ENCODE measurements around the gene UBE2E2. TPM values are rescaled to one million over a fixed set of nuclear protein-coding genes. Genes with fewer than 3 reads are reported as not detected.

Gene UBE2E2
- total RNA-seq, 1 donor from 2014 or later: 89.8 TPM

GRCh38 chr3:23316924-23317323 is 113.8 kb downstream of the UBE2E2 start:
- peaks cover 7% of the 10 kb centered on the region for H3K9me3 Mint-ChIP-seq
- DNase-seq (ENCODE audit: low spot score): no peak
- TF ChIP-seq EZH2 (IDR thresholded peaks at IDR 0.05) (no peak), EZH2phosphoT487 (IDR thresholded peaks at IDR 0.05) (no peak), CTCF (IDR thresholded peaks at IDR 0.05) (no peak)
- Histone ChIP-seq H3K36me3 (no peaks in the 10 kb centered on the region), H3K9me3 (ENCODE audit: low read depth) (no peaks in the 10 kb centered on the region), H3K4me1 (peaks cover 3% of the 10 kb centered on the region), H3K27me3 (no peaks in the 10 kb centered on the region), H2AFZ (replicated peaks) (no peak overlapping the region), H3K9ac (no peak overlapping the region), H3K4me2 (no peak overlapping the region), H3F3A (ENCODE audit: low read depth) (no peaks in the 10 kb centered on the region), H3K4me3 (no peak overlapping the region), H4K20me1 (ENCODE audit: low read depth) (peaks cover 25% of the 10 kb centered on the region), H3K27ac (no peak overlapping the region), H3K79me2 (ENCODE audit: low read depth) (peaks cover 61% of the 10 kb centered on the region)
- H3K4me1 Mint-ChIP-seq: no peaks in the 10 kb centered on the region
- H3K27me3 Mint-ChIP-seq (ENCODE audit: insufficient read depth, low read depth): no peaks in the 10 kb centered on the region
- no peak overlapping the region for H3K27ac Mint-ChIP-seq
- no peak overlapping the region for H3K4me3 Mint-ChIP-seq
- peaks cover 7% of the 10 kb centered on the region for H3K36me3 Mint-ChIP-seq

- peaks cover 4% of the 10 kb centered on the region for H3K36me3 Mint-ChIP-seq
- peaks cover 3% of the 10 kb centered on the region for H3K4me1 ChIP-seq
- no peaks in the 10 kb centered on the region for H3K36me3 ChIP-seq
- no peak overlapping the region for H2AFZ ChIP-seq (replicated peaks)
- no peak overlapping the region for H3K27ac ChIP-seq
- no peak overlapping the region for H3K27ac Mint-ChIP-seq
- H3K9me3 ChIP-seq (ENCODE audit: low read depth): no peaks in the 10 kb centered on the region
- no peak overlapping the region for H3K4me3 Mint-ChIP-seq
- no peaks in the 10 kb centered on the region for H3F3A ChIP-seq (ENCODE audit: low read depth)
- no peaks in the 10 kb centered on the region for H3K27me3 ChIP-seq
- H4K20me1 ChIP-seq (ENCODE audit: low read depth): peaks cover 41% of the 10 kb centered on the region
- H3K9me3 Mint-ChIP-seq: peaks cover 7% of the 10 kb centered on the region
- no peak for TF ChIP-seq CTCF (IDR thresholded peaks at IDR 0.05)
- TF ChIP-seq EZH2 (IDR thresholded peaks at IDR 0.05): no peak
- no peak for TF ChIP-seq EZH2phosphoT487 (IDR thresholded peaks at IDR 0.05)
- no peak overlapping the region for H3K9ac ChIP-seq
- H3K27me3 Mint-ChIP-seq (ENCODE audit: insufficient read depth, low read depth): no peaks in the 10 kb centered on the region
- no peaks in the 10 kb centered on the region for H3K4me1 Mint-ChIP-seq
- H3K4me3 ChIP-seq: no peak overlapping the region
- H3K79me2 ChIP-seq (ENCODE audit: low read depth): peaks cover 55% of the 10 kb centered on the region
- no peak for DNase-seq (ENCODE audit: low spot score)
- no peak overlapping the region for H3K4me2 ChIP-seq
These were observed 116.5 kb downstream of the UBE2E2 start for GRCh38 chr3:23319366-23320312.

GRCh38 chr3:23320586-23321570 is 117.8 kb downstream of the UBE2E2 start:
- no peaks in the 10 kb centered on the region for H3K36me3 ChIP-seq
- no peak overlapping the region for H2AFZ ChIP-seq (replicated peaks)
- peaks cover 3% of the 10 kb centered on the region for H3K4me1 ChIP-seq
- H3K4me3 Mint-ChIP-seq: no peak overlapping the region
- H3K9me3 ChIP-seq (ENCODE audit: low read depth): no peaks in the 10 kb centered on the region
- H3K79me2 ChIP-seq (ENCODE audit: low read depth): peaks cover 55% of the 10 kb centered on the region
- H3K4me2 ChIP-seq: no peak overlapping the region
- H3K9ac ChIP-seq: no peak overlapping the region
- H3K4me3 ChIP-seq: no peak overlapping the region
- no peak overlapping the region for H3K27ac Mint-ChIP-seq
- DNase-seq (ENCODE audit: low spot score): peak; percentile 5
- no peaks in the 10 kb centered on the region for H3K27me3 ChIP-seq
- H3F3A ChIP-seq (ENCODE audit: low read depth): no peaks in the 10 kb centered on the region
- peaks cover 41% of the 10 kb centered on the region for H4K20me1 ChIP-seq (ENCODE audit: low read depth)
- no peaks in the 10 kb centered on the region for H3K4me1 Mint-ChIP-seq
- peaks cover 10% of the 10 kb centered on the region for H3K9me3 Mint-ChIP-seq
- H3K36me3 Mint-ChIP-seq: peaks cover 7% of the 10 kb centered on the region
- TF ChIP-seq EZH2phosphoT487 (IDR thresholded peaks at IDR 0.05): no peak
- no peak for TF ChIP-seq CTCF (IDR thresholded peaks at IDR 0.05)
- TF ChIP-seq EZH2 (IDR thresholded peaks at IDR 0.05): no peak
- no peak overlapping the region for H3K27ac ChIP-seq
- H3K27me3 Mint-ChIP-seq (ENCODE audit: insufficient read depth, low read depth): no peaks in the 10 kb centered on the region
